Measurements from ENCODE around the gene SRC.

Gene SRC

GRCh38 chr20:37329481-37330165 is 16.3 kb upstream of the SRC start:
- TF ChIP-seq CTCF (IDR thresholded peaks at IDR 0.05; ENCODE audit: low read depth, low read length, missing control alignments): no peak

GRCh38 chr20:37330316-37330715 is 15.6 kb upstream of the SRC start:
- no peak for TF ChIP-seq CTCF (IDR thresholded peaks at IDR 0.05; ENCODE audit: low read depth, low read length, missing control alignments)
- Histone ChIP-seq H3K4me3 (ENCODE audit: low read depth, low read length) (no peak overlapping the region), H3K27ac (no peak overlapping the region), H3K27me3 (replicated peaks) (no peaks in the 10 kb centered on the region), H3K36me3 (replicated peaks) (no peaks in the 10 kb centered on the region)
- DNase-seq: no peak
- in situ Hi-C loops (cut with HindIII; ENCODE audit: low pct_ligation_motif_present, low sequenced_read_pairs): no loop called here

More at GRCh38 chr20:37329481-37330165, 16.3 kb upstream of the SRC start:
- in situ Hi-C loops (cut with HindIII; ENCODE audit: low pct_ligation_motif_present, low sequenced_read_pairs): no loop called here
- Histone ChIP-seq H3K36me3 (replicated peaks) (no peaks in the 10 kb centered on the region), H3K27ac (no peak overlapping the region), H3K27me3 (replicated peaks) (no peaks in the 10 kb centered on the region), H3K4me3 (ENCODE audit: low read depth, low read length) (no peak overlapping the region)
- no peak for DNase-seq

GRCh38 chr20:37331060-37331857 is 14.7 kb upstream of the SRC start:
- Histone ChIP-seq H3K27ac (no peak overlapping the region), H3K36me3 (replicated peaks) (no peaks in the 10 kb centered on the region), H3K27me3 (replicated peaks) (no peaks in the 10 kb centered on the region), H3K4me3 (ENCODE audit: low read depth, low read length) (no peak overlapping the region)
- no peak for TF ChIP-seq CTCF (IDR thresholded peaks at IDR 0.05; ENCODE audit: low read depth, low read length, missing control alignments)
- DNase-seq: no peak
- in situ Hi-C loops (cut with HindIII; ENCODE audit: low pct_ligation_motif_present, low sequenced_read_pairs): no loop called here

GRCh38 chr20:37333130-37333847 is 12.7 kb upstream of the SRC start:
- H3K27me3 ChIP-seq (replicated peaks): no peaks in the 10 kb centered on the region
- DNase-seq: no peak
- in situ Hi-C loops (cut with HindIII; ENCODE audit: low pct_ligation_motif_present, low sequenced_read_pairs): no loop called here
- no peaks in the 10 kb centered on the region for H3K36me3 ChIP-seq (replicated peaks)
- TF ChIP-seq CTCF (IDR thresholded peaks at IDR 0.05; ENCODE audit: low read depth, low read length, missing control alignments): no peak
- H3K27ac ChIP-seq: no peak overlapping the region
- no peak overlapping the region for H3K4me3 ChIP-seq (ENCODE audit: low read depth, low read length)

- TF ChIP-seq CTCF (IDR thresholded peaks at IDR 0.05; ENCODE audit: low read depth, low read length, missing control alignments): no peak
- in situ Hi-C loops (cut with HindIII; ENCODE audit: low pct_ligation_motif_present, low sequenced_read_pairs): no loop called here
- DNase-seq: no peak
- Histone ChIP-seq H3K27me3 (replicated peaks) (no peaks in the 10 kb centered on the region), H3K27ac (no peak overlapping the region), H3K4me3 (ENCODE audit: low read depth, low read length) (no peak overlapping the region), H3K36me3 (replicated peaks) (no peaks in the 10 kb centered on the region)
Observed at GRCh38 chr20:37333848-37334318, 12.1 kb upstream of the SRC start.

Data from brain microvascular endothelial cell (primary cell).